HG02840 (cell line): ENCODE results near the gene DDX31.
"Not testable (repeated sequence)": the region's sequence is repeated elsewhere in the genome, so short reads cannot be mapped to it uniquely, and the experiment has no call there.

Experiments
- ATAC-seq: cut with Tn5 transposase; IDR thresholded peaks from one replicate; pipeline ENCODE4 v1.9.1; 2021; ENCODE audit warnings: mild to moderate bottlenecking, moderate library complexity, moderate number of reproducible peaks; ENCODE audit not compliant: unreplicated experiment, low FRiP score

DDX31 gene

DNA sequence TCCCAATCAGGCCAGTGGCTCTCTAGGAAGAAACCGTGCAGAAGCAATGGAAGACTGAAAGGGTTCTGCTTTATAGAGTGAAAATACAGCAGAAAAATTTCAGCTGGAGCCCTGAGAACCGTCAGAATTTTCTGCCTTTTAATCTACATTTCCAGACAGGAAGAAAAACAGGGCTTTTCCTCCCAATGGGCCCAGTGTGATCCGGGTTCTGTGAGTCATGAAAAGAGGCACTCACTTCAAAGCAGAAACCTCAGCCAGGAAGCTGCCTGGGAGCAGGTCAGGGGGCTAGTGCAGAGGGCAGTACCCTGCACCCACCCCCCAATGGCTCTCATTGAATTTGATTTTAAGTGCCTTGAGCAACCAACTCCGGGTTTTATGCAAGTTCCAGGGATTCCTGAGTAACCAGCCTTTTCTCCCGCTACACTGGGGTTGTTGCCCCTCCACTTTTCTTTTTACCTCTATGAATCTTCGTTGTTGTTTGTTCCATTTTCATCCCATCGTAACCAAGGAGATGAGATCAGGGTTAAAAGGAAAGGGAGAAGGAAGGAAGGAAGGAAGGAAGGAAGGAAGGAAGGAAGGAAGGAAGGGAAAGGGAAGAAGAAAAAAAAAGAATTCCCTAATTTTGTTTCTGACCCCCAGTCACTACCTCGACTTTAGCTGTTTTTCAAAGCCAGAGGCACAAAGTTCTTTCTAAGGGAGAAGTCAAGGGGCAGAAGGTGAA lies 86.0 kb downstream of the DDX31 start:
- no peak for ATAC-seq

DNA sequence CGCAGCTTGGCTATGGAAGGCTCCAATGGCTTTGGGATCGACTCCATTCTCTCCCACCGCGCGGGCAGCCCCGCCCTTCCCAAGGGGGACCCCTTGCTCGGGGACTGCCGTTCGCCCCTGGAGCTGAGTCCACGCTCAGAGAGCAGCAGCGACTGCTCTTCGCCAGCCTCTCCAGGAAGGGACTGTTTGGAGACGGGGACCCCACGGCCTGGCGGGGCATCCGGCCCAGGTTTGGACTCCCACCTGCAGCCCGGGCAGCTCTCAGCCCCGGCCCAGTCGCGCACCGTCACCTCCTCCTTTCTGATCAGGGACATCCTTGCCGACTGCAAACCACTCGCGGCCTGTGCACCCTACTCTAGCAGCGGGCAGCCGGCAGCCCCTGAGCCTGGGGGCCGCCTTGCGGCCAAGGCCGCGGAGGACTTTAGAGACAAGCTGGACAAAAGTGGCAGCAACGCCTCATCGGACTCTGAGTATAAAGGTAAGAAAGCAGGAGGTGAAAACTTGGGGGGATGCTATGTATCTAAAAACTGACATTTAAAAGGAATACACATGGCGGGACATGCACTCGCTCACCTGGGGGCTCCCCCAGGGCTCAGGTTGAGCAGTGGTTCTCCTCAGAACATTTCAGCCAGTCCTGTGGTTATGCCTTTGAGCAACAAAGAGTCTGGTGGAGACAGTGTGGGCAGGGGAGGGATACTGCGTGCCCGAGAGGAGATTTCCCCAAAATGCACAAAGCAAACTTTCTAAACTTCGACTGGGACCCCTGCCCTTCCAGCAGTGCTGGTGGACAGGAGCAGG lies 86.8 kb downstream of the DDX31 start:
- no peak for ATAC-seq

DNA sequence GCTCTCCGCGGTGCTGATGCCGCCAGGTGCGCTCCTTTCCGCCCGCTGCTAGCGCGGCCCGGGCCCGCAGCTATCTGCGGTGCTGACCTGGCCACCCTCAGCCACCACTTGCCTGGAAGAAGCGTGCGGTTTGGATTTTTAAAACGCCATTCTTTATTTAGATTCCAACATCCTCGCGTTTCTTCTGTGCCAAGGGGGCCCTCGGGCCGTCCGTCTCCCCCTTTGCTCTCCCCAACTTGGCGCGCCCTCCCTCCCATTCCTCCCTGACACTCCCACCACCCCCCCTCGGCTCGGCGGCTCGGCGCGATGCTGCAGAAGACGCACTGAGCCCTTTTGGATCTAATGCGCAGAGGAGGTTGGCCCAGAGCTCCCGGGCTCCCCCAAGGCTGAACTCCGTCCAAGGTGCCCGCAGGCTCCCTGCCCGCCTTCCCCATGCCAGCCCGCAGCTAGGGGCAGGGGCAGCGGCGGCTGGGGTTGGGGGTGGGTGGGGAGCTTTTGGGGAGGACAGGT lies 87.5 kb downstream of the DDX31 start, which contains the start of gene BARHL1:
TSS of gene BARHL1 (plus strand) at position 331 of the 510 bp plus-strand sequence. CDS start 192 bp downstream, outside the sequence.
- no peak for ATAC-seq

DNA sequence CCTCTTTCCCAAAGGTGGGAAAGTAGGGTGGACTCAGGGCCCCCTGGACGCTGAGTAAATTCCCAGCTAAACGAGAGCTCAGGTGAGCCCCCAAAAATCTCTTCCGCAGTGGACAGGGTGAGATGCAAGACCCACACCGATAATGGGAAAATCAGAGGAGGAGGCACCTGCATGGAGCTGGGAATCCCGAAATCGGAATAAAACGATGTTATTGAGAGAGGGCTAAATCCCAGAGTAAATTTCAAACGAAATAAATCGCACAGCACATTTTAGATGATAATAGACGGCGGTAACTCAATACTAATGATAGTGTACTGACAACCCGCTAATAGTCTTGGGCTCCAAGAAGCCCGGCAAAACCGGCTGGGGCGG lies 90.4 kb downstream of the DDX31 start:
- no peak for ATAC-seq

DNA sequence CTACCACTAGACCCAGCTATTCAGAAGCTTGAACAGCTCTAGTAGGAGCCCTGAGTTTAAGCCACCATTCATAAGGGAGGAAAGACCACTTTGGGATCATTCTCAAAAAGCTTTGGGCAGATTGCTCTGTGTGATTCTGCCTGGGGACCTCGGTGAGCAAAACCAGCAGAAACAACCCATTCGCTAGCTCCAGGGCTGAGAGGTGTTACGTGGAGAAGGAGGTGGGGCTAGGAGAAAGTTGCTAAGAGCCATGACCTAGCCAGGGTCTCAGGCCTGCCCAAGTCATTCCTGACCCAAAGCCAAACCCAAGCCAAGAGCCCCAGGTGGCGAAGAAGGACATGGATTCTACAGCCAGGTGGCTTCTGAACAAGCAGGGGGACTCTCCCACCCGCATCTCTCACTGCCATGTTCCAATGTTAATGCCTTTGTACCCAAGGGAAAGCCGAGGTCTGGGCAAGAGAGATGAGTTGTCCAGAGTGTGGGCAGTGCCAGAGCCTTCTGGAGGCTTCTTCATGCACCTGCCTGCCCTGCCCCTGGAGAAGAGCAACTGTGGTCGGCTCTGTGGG lies 91.3 kb downstream of the DDX31 start:
- ATAC-seq, result no peak

DNA sequence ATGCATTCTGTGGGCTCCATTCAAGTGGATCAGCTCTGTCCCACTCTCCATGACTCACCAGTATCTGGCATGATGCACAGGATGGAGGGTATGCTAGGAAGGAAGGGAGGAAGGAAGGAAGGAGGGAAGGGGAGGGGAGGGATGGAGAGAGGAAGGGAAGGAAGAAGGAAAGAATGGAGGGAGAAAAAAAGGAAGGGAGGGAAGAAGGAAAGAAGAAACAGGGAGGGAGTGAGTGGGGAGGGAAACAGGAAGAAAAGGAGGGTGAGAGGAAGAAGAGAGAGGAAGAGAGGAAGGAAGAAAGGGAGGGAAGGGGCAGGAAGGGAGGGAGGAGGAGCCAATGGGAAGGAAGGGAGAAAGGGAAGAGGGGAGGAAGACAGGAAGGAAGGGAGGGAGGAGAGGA lies 92.7 kb downstream of the DDX31 start:
- ATAC-seq, result no peak

DNA sequence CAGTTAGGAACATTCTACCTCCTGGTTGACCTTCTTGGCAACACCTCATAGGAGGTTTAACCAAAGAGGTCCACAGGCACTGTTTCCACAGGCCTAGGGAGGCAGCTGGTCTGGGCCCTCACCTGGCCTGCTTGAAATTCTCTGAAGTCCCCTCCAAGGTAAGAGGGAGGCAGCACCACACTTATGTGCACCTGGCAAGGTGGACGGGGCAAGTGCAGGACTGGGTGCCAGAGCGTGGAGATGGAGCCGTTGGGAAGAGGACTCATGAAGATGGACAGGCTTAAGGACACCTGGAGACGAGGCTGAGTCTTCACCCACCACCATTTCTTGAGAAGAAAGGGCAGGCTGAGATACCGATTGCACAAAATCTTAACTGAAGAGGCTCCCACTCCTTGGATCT lies 94.0 kb downstream of the DDX31 start:
- ATAC-seq, result no peak

DNA sequence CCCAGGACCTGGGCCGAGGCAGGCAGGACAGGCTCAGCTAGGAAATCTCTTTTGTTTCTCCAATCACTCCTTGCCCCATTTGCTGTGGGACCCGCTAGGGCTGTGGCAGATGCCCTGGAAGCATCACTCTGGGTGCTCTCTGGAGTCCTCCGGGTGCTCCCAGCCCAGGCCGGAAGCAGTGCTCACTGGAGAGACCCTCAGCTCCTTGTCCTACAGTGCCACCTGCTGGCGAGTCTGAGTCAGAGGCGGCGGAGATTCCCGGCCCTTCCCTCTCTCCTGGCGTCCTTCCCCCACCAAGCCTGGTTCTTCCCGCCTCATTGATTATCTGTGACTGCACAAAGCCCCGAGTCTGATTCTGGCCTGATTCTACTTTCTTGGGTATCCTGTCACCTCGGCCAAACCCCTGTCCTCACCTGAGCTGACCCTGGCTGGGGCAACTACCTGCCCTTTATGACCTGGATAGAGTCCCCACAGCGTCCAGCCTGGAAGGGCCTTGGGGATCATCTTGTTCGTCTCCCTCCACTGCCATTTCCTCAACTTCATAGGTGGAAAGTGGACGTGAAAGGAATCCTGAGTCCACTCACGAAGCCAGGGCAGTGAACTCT lies 94.7 kb downstream of the DDX31 start:
- no peak for ATAC-seq

DNA sequence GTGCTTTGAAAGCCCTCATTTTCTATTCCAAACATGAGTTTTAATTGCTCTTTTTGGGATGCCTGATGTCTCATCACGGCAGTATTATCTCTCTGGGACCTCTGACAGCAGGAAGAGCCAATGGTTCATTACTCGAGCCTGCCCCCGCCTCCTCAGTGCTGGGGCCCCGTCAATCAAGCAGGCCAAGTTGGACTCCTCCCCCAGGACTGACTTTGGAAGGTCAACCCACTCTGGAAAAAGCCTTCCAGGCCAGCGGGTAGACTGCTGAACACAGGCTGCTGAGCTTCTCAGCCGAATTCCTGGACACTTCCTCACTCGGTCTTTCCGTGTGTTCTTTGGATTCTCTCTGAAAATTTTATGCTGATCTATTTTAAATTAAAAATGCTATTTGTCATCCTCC lies 96.9 kb downstream of the DDX31 start:
- ATAC-seq, result no peak

DNA sequence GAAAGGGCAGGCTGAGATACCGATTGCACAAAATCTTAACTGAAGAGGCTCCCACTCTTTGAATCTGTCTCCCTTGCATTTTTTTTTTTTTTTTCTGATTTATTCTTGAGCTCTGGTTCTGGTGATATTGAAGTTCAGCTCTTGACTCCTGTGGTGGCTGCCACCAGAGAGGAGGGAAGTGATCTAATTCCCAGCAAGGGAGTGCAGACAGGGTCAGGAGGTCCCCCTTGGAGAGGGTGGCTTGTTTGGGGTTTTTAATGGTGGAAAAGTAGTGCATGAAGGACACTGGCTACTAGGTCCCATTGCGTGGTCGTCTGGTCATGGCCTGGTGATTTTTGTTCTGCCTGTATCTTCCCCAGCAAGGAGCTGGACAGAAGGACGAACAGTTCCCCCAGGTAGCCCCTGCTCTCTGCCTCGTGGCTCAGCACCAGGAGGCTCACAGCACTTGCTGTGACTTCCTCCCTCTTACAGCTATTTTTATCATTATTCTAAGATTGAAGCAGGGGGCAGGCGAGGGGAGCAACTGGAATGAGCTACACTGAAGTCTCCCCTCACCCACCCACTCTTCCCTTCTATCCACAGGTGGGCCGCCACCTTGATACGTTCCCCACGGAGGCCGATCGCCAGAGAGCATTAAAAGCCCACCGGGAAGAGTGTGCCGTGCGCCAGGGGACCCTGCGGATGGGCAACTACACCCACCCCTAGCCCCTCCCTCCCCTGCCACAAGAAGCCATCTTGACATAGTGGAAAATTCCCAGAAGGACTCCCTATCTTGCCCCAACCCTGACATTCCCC lies 97.8 kb downstream of the DDX31 start:
- no peak for ATAC-seq

DNA sequence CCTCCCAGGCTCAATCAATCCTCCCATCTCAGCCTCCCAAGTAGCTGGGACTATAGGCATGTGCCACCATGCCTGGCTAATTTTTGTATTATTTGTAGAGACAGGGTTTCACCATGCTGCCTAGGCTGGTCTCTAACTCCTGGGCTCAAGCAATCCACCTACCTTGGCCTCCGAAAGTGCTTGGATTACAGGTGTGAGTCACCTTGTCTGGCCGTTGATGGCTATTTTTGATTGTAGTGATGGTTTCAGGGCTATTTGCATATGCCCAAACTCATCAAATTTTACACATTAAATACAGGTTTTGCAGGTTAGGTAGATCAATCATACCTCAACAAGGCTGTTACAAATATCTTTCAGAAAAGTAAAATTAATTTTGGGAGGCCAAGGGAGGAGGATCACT lies 101.0 kb downstream of the DDX31 start:
- not testable (repeated sequence) for ATAC-seq

DNA sequence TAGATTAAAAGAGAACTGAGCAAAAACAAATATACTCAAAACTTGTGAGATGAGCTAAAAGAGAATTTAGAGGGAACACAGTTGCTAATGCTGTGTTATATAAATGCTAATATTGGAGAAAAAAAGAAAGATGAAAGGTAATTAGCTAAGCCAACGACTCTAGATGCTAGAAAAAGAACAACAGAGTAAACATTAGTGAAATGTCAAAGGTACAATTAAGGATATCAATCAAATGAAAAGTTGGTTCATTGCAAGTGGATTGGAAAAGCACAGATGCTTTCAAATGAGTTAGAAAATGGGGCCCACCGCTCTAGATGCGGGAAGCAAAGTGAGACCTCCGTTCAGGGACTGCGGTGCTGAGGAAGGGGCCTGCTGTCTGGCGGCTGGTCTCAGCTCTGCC lies 105.3 kb downstream of the DDX31 start:
- ATAC-seq, result no peak

DNA sequence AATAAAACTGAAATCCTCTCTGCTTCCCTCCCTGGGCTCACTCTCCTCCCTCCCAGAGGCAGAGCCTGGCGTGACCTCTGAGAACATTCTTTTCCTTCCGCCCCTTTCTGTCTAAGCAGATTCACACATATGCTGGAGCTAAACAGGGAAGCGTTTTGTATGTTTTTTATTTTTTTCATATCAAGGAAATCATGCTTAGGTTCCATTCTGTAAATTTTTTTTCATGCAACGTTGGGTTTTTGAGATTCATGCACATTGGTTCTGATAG lies 107.5 kb downstream of the DDX31 start:
- ATAC-seq, result no peak

DNA sequence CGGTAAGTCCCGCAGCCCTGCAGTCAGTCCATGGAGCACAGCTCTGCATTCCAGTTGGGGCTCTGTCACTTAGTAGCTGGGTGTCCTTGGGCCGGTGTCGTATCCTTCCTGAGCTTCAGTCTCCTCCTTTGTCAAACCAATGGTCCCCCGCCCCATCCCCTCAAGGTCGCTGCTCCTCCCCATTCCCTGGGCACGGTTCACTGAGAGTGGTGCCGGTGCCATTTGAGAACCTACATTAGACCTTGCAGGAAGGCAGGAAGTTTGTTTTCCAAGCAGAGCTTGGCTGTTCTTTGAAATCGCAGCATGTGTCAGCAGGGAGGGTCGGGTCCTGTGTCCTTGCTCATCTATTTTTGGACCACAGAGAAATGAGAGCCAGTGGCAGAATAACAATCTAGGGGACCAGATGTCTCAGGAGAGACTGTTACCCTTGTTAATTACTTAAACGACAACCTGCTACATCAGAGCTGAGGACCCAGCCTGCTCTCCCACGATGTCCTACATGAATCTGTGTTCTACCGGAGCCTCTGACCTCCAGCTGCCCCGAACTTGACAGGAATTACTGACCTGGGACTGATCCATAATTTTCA lies 109.1 kb downstream of the DDX31 start:
- ATAC-seq, result no peak

DNA sequence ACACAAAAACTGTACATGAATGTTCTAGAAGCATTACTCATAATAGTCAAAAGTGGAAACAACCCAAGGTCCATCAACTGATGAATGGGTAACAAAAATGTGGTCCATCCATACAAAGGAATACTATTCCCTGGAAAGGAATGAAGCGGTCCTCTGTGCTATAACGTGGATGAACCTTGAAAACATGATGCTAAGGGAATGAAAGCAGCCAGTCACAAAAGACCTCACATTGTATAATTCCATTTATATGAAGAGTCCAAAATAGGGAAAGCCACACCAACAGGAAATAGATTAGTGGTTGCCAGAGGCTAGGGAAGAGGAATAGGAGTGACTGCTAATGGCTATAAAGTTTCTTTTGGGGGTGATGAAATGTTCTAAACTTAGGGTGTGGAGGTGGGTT lies 110.1 kb downstream of the DDX31 start:
- ATAC-seq, result no peak

DNA sequence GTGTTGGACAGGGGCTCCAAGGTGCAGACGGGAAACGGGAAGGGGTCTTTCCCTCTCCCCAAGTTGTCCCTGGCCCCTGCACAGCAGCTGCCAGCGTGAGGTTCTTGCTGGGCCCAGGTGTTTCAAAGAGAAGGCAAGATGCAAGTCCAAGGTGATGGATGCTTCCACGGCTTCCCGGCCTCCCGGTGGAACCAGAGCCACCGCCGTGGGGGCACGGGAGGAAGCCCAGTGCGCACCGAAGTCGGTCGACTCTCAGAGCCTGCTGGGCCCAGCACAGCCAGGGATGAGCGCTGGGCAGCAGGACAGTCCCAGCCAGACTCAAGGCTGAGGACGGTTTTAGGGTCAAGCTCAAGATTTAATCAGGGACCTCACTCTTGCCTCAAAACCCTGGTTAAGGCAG lies 112.6 kb downstream of the DDX31 start:
- ATAC-seq, result no peak

DNA sequence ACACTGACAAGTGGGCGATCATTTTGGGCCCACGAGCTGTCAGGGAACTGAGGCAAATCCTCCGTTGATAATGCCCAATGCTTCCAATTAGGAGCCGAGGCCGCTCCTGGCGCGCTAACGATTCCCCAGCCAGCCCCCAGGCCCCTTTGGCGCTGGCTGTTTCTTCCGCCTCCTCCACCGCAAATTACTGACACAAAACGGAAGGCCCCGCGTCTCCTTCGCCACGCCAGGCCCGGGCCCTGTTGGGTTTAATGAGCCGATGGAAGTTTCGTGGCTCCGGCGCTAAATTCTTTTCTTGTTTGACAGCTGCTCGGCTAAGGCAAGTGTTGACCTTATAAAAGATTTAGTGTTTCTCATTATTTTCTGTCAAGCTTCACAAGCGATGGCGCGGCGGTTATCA lies 113.1 kb downstream of the DDX31 start:
- ATAC-seq, result no peak

DNA sequence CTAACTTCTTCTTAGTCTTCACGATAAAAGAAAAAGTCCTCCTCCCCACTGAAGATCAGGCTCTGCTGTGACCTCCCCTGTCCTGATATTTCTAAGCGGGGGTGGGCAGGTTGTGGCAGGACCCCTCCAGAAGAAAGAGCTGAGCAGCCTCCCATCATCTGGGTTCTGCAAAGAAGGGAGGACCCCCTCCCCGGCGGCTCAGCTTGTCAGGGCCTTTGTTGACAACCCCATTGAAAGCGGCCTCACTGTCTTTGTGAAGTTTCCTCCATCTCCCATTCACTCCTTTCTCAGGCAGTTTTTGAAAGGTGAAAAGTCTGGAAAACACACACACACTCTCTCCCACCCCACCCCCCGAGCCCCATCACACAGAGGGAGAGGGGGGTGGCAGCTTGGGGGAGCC lies 113.5 kb downstream of the DDX31 start:
- ATAC-seq, result no peak

DNA sequence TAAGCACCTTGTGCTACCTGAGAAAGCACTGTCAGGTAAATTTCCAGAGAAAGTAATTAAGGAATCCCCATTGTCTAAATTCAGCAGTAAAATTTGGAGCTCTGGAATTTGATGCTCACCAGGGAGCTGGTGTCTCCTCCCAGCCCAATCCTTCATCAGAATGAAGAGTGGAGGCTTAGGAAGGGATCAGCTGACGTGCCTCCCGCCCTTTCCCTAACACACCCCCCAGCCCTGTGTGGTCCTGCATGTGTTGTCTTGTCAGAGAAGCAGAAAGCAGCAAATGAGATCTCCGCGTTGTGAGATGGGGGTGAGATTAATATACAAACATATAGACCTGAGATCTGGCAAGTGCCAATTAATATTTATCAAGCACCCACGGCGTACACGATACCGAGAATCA lies 114.3 kb downstream of the DDX31 start:
- ATAC-seq, result no peak

DNA sequence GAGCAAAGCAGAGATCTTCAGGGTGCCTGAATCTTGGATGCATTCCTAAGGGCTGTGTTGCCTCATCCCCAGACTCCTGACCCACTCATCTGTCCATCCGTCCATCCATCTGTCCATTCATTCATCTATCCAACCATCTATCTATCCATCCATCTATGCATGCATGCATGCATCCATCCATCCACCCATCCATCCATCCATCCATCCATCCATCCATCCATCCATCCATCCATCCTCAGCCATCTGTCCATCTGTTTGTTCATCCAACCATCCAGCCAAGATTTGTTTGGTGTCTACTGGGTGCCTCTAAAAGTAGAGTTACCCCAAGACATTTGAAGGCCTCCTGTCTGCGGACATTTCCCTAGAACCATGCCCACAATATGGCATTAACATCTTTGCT lies 115.0 kb downstream of the DDX31 start:
- ATAC-seq, result no peak
